GM19467 (cell line): ENCODE data around the gene DDX51.

Experiments
- ATAC-seq: cut with Tn5 transposase; IDR thresholded peaks from one replicate; pipeline ENCODE4 v1.9.1; 2021; ENCODE audit warnings: mild to moderate bottlenecking, moderate library complexity; ENCODE audit not compliant: unreplicated experiment

The DDX51 gene

GRCh38 chr12:132167611-132168310 is 23.6 kb upstream of the DDX51 start:
- no peak for ATAC-seq

GRCh38 chr12:132166801-132167591 is 22.9 kb upstream of the DDX51 start:
- no peak for ATAC-seq

- no peak for ATAC-seq
Measured at GRCh38 chr12:132166093-132166492, 22.0 kb upstream of the DDX51 start.

- no peak for ATAC-seq
Measured at GRCh38 chr12:132165584-132165983, 21.5 kb upstream of the DDX51 start.

- ATAC-seq = no peak
Measured at GRCh38 chr12:132164426-132164825, 20.3 kb upstream of the DDX51 start.

- ATAC-seq = no peak
Measured at GRCh38 chr12:132163911-132164288, 19.8 kb upstream of the DDX51 start.

GRCh38 chr12:132163041-132163910 is 19.2 kb upstream of the DDX51 start:
- ATAC-seq = no peak

- no peak for ATAC-seq
Measured at GRCh38 chr12:132162508-132163031, 18.5 kb upstream of the DDX51 start.

GRCh38 chr12:132161796-132162507 is 17.8 kb upstream of the DDX51 start:
- no peak for ATAC-seq

GRCh38 chr12:132161036-132161781 is 17.1 kb upstream of the DDX51 start:
- ATAC-seq = no peak

- ATAC-seq = no peak
Measured at GRCh38 chr12:132160601-132161035, 16.5 kb upstream of the DDX51 start.

- ATAC-seq = no peak
Measured at GRCh38 chr12:132160016-132160415, 15.9 kb upstream of the DDX51 start.

GRCh38 chr12:132159555-132160003 is 15.5 kb upstream of the DDX51 start:
- no peak for ATAC-seq

GRCh38 chr12:132158677-132159554 is 14.8 kb upstream of the DDX51 start:
- ATAC-seq = no peak

- ATAC-seq = no peak
Measured at GRCh38 chr12:132157733-132158409, 13.8 kb upstream of the DDX51 start.

GRCh38 chr12:132156573-132157325 is 12.6 kb upstream of the DDX51 start:
- no peak for ATAC-seq

- ATAC-seq = no peak
Measured at GRCh38 chr12:132155771-132156572, 11.9 kb upstream of the DDX51 start.
